SK-N-SH (cell line): ENCODE results near the gene CXCL10. TPM values are rescaled to one million over a fixed set of nuclear protein-coding genes. Genes with fewer than 3 reads are reported as not detected.

Source experiments
- CTCF ChIA-PET: fragments of 300-600, 350-600 bp; formaldehyde crosslinking; extraction: SDS; loops from one replicate; lab custom pipeline; 2021; lab: Yijun Ruan, JAX
- POLR2A ChIA-PET: fragments of 350-600 bp; sonication (Branson Sonifier 250); formaldehyde crosslinking; extraction: SDS; loops from one replicate; lab custom pipeline; 2020; ENCODE audit warnings: antibody characterized with exemption, inconsistent platforms; lab: Yijun Ruan, JAX
- DNase-seq: peaks from one replicate; pipeline ENCODE4 v3.0.0; 2012
- H2AFZ ChIP-seq: fragments of 200-600 bp; sonication (generic); 2 replicates; pipeline ENCODE4 v1.8.1; 2016; ENCODE audit warnings: antibody characterized with exemption, mild to moderate bottlenecking, low read depth
- H3F3A ChIP-seq: fragments of 200-600 bp; sonication (generic); replicated peaks from 2 replicates; pipeline ENCODE3; 2016; ENCODE audit warnings: antibody characterized with exemption, mild to moderate bottlenecking; ENCODE audit not compliant: insufficient read depth
- H3K27ac ChIP-seq, 2 experiments: fragments of 200-500 bp in 1 of 2; fragments of 200-600 bp in 1 of 2; sonication (Bioruptor generic) in 1 of 2; sonication (generic), shearing (Covaris generic) in 1 of 2; 2 replicates each; pipeline versions ENCODE4 v1.5.1 to v1.6.1; 2014 to 2016; ENCODE audit warnings: low read depth in 2 of 2, inconsistent platforms in 1 of 2, low read length in 1 of 2, mild to moderate bottlenecking in 1 of 2, mixed read lengths in 1 of 2
- H3K27me3 ChIP-seq: fragments of 200-600 bp; sonication (generic), shearing (Covaris generic); 2 replicates; pipeline ENCODE4 v1.6.1; 2016; ENCODE audit warnings: mixed run types; ENCODE audit not compliant: insufficient read depth
- H3K36me3 ChIP-seq, 2 experiments: fragments of 200-500 bp in 1 of 2; fragments of 200-600 bp in 1 of 2; sonication (Bioruptor generic) in 1 of 2; sonication (generic) in 1 of 2; replicated peaks in 1 of 2; 2 replicates each; pipeline versions ENCODE3 to v1.5.1; 2014 to 2016; ENCODE audit warnings: low read length in 1 of 2, mild to moderate bottlenecking in 1 of 2; ENCODE audit not compliant: insufficient read depth in 2 of 2, control insufficient read depth in 1 of 2
- H3K4me1 ChIP-seq, 2 experiments: fragments of 200-500 bp in 1 of 2; fragments of 200-600 bp in 1 of 2; sonication (Bioruptor generic) in 1 of 2; sonication (generic), shearing (Covaris generic) in 1 of 2; 2 replicates each; pipeline versions ENCODE4 v1.5.1 to v1.6.1; 2014 to 2016; ENCODE audit warnings: low read depth in 1 of 2, low read length in 1 of 2, mixed run types in 1 of 2; ENCODE audit not compliant: insufficient read depth in 2 of 2, control insufficient read depth in 1 of 2
- H3K4me2 ChIP-seq: fragments of 200-600 bp; sonication (generic), shearing (Covaris generic); 2 replicates; pipeline ENCODE4 v1.6.1; 2017; ENCODE audit warnings: mixed run types
- H3K4me3 ChIP-seq, 2 experiments: fragments of 200-500 bp in 1 of 2; fragments of 200-600 bp in 1 of 2; sonication (Bioruptor generic) in 1 of 2; sonication (generic), shearing (Covaris generic) in 1 of 2; 2 replicates each; pipeline versions ENCODE4 v1.5.1 to v1.8.1; 2014 to 2016; ENCODE audit warnings: low read depth in 2 of 2, inconsistent platforms in 1 of 2, low read length in 1 of 2, mild to moderate bottlenecking in 1 of 2, mixed read lengths in 1 of 2, moderate library complexity in 1 of 2
- H3K79me2 ChIP-seq: fragments of 200-600 bp; sonication (generic); 2 replicates; pipeline ENCODE4 v1.8.1; 2017; ENCODE audit warnings: mild to moderate bottlenecking; ENCODE audit not compliant: insufficient read depth
- H3K9ac ChIP-seq: fragments of 200-600 bp; sonication (generic); 2 replicates; pipeline ENCODE4 v1.6.1; 2017; ENCODE audit warnings: mixed run types
- H3K9me2 ChIP-seq: fragments of 200-600 bp; sonication (generic); 2 replicates; pipeline ENCODE4 v1.6.1; 2017; ENCODE audit warnings: mixed run types
- H3K9me3 ChIP-seq: fragments of 200-600 bp; sonication (generic); 2 replicates; pipeline ENCODE4 v1.6.1; 2017; ENCODE audit warnings: mixed run types, mild to moderate bottlenecking, moderate library complexity
- H4K20me1 ChIP-seq: fragments of 200-600 bp; sonication (generic); 2 replicates; pipeline ENCODE4 v1.6.1; 2017; ENCODE audit warnings: mild to moderate bottlenecking, mixed run types; ENCODE audit not compliant: insufficient read depth
- ELF1 ChIP-seq: IDR thresholded peaks from 2 replicates; pipeline ENCODE4 v1.4.0; 2012
- EZH2phosphoT487 ChIP-seq: fragments of 200-600 bp; sonication (generic); IDR thresholded peaks from 2 replicates; pipeline ENCODE4 v1.6.1; 2017; ENCODE audit warnings: low read depth, mixed run types, mild to moderate bottlenecking, antibody characterized with exemption, moderate library complexity, borderline replicate concordance
- FOSL2 ChIP-seq: IDR thresholded peaks from 2 replicates; pipeline ENCODE4 v1.4.0; 2012; ENCODE audit warnings: low read depth, mild to moderate bottlenecking, moderate library complexity, borderline replicate concordance
- FOXJ3 ChIP-seq: sonication (generic); formaldehyde crosslinking; IDR thresholded peaks from 2 replicates; pipeline ENCODE4 v1.5.1; 2020; ENCODE audit warnings: mild to moderate bottlenecking, missing genetic modification reagents
- GABPA ChIP-seq: IDR thresholded peaks from 2 replicates; pipeline ENCODE4 v1.4.0; 2012; ENCODE audit warnings: low read depth, mild to moderate bottlenecking
- GATA2 ChIP-seq: sonication (generic); formaldehyde crosslinking; IDR thresholded peaks from 2 replicates; pipeline ENCODE4 v1.5.0; 2020; ENCODE audit warnings: mild to moderate bottlenecking, missing genetic modification reagents
- MXI1 ChIP-seq: IDR thresholded peaks from 2 replicates; pipeline ENCODE4 v1.6.1; 2012; ENCODE audit warnings: mild to moderate bottlenecking, low read depth, low read length, improper control_type of control experiment
- POLR2AphosphoS5 ChIP-seq: IDR thresholded peaks from 2 replicates; pipeline ENCODE4 v1.6.1; 2012; ENCODE audit warnings: low read depth, low read length
- RCOR1 ChIP-seq: fragments of 150-350 bp; IDR thresholded peaks from 2 replicates; pipeline ENCODE4 v1.6.1; 2017; ENCODE audit warnings: antibody characterized with exemption, low read length
- TCF12 ChIP-seq: IDR thresholded peaks from 2 replicates; pipeline ENCODE4 v1.4.0; 2012
- TEAD4 ChIP-seq: IDR thresholded peaks from 2 replicates; pipeline ENCODE4 v1.4.0; 2012; ENCODE audit warnings: mild to moderate bottlenecking, borderline replicate concordance; ENCODE audit not compliant: insufficient read depth
- YY1 ChIP-seq: IDR thresholded peaks from 2 replicates; pipeline ENCODE4 v1.4.0; 2012; ENCODE audit warnings: low read depth, mild to moderate bottlenecking
- WGBS: methylation state at CpG from one replicate; pipeline ENCODE4 v1.1.6; 2017; ENCODE audit warnings: low lambda C conversion rate; 5-methylcytosine and 5-hydroxymethylcytosine counted together
- polyA plus RNA-seq, 3 experiments: library from polyadenylated mRNA; depleted of rRNA; stranded (reverse); fragments of >200 nt; gene quantifications; 2 replicates each; pipeline ENCODE4 v1.2.3, GENCODE V29; 2012
- TF ChIP-seq, protein P1 (sequence below): IDR thresholded peaks from 2 replicates; pipeline ENCODE4 v1.4.0; 2012; ENCODE audit warnings: low read depth
- TF ChIP-seq, protein P2 (sequence below): fragments of 150-350 bp; IDR thresholded peaks from 2 replicates; pipeline ENCODE4 v1.6.1; 2016; ENCODE audit warnings: mild to moderate bottlenecking, low read depth, low read length
- TF ChIP-seq, protein P3 (sequence below): fragments of 200-600 bp; sonication (generic); IDR thresholded peaks from 2 replicates; pipeline ENCODE4 v1.6.1; 2017; ENCODE audit warnings: antibody characterized with exemption, mild to moderate bottlenecking, moderate library complexity
- TF ChIP-seq, protein P4 (sequence below): IDR thresholded peaks from 2 replicates; pipeline ENCODE4 v1.6.1; 2012; ENCODE audit warnings: mild to moderate bottlenecking, low read depth, low read length, moderate library complexity
- TF ChIP-seq, protein P5 (sequence below): fragments of 150-350 bp; IDR thresholded peaks from 2 replicates; pipeline ENCODE4 v1.6.1; 2017; ENCODE audit warnings: antibody characterized with exemption, low read length, low read depth, borderline replicate concordance

The CXCL10 gene
- polyA plus RNA-seq, 1 of the 3 experiments (the other 2 are of a cell fraction), result not detected

DNA sequence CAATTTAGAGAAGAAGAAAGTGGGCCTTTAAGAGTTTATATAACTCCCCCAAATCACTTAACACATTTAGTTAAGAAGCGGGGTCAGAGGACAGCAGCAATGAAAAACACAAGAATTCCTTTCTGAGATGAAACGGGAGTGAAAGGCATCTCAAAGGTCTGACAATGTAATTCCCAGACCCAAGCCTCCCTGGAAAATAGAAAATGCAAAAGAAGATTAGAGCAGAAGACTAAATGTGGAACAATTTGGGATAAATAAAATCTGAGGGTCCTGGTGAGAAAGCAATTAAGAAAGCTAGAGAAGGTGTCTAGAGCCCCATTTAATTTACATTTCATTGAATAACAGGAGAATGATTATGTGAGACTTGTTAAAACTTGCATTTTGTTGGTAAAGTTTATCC, 32.1 kb upstream of the CXCL10 start:
- Histone ChIP-seq H3K27me3 (peaks cover 8% of the 10 kb centered on the region; the same call in 1 of the 2 replicates), H3F3A (no peaks in the 10 kb centered on the region), H3K79me2 (no peaks in the 10 kb centered on the region), H3K9me3 (no peaks in the 10 kb centered on the region), H3K36me3 (no peaks in the 10 kb centered on the region), H2AFZ (no peak overlapping the region), H3K4me2 (no peak overlapping the region), H3K4me3 (no peak overlapping the region), H3K9me2 (no peaks in the 10 kb centered on the region), H3K4me1 (no peaks in the 10 kb centered on the region), H3K27ac (no peak overlapping the region), H3K9ac (no peak overlapping the region), H4K20me1 (no peaks in the 10 kb centered on the region)
- ChIA-PET CTCF (interaction anchor here (0.8 to 1.2 kb wide), 3 partner anchors 12 to 64 kb away, joined by 3 to 4 read pairs (median 3); partner anchors contain the start of gene SDAD1), POLR2A (no interaction called here)
- TF ChIP-seq ELF1 (no peak), GABPA (no peak), FOXJ3 (CRISPR knock-in tag) (no peak), TCF12 (no peak), YY1 (no peak)
- TF ChIP-seq, protein P1, sequence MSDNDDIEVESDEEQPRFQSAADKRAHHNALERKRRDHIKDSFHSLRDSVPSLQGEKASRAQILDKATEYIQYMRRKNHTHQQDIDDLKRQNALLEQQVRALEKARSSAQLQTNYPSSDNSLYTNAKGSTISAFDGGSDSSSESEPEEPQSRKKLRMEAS, result no peak
- TF ChIP-seq, protein P2, sequence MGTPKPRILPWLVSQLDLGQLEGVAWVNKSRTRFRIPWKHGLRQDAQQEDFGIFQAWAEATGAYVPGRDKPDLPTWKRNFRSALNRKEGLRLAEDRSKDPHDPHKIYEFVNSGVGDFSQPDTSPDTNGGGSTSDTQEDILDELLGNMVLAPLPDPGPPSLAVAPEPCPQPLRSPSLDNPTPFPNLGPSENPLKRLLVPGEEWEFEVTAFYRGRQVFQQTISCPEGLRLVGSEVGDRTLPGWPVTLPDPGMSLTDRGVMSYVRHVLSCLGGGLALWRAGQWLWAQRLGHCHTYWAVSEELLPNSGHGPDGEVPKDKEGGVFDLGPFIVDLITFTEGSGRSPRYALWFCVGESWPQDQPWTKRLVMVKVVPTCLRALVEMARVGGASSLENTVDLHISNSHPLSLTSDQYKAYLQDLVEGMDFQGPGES, result no peak
- DNase-seq, result no peak
- WGBS, result 85% methylated on average over 2 of the region's 2 CpGs

DNA sequence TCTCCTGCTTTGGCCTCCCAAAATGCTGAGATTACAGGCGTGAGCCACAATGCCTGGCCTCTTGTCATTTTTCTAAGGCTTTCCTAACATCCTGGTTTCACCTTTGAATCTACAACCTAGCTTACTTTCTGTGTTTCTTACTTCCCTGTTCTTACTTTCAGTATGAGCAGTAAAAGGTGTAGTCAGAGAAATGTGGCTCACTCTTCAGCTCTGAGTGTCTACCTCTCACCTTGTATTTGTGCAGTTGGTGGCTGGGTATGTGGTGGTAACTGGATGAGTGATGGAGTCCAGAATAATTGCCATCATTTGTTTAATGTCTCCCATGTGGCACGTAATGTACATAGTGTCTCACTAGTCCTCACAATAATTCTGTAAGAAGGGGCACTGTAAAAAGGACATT, 31.7 kb upstream of the CXCL10 start:
- H3K9ac ChIP-seq, result no peak overlapping the region
- H4K20me1 ChIP-seq, result no peaks in the 10 kb centered on the region
- TF ChIP-seq FOXJ3 (CRISPR knock-in tag) (no peak), EZH2phosphoT487 (no peak), GABPA (no peak), GATA2 (no peak), TEAD4 (no peak), TCF12 (no peak), MXI1 (no peak), POLR2AphosphoS5 (no peak), RCOR1 (no peak), FOSL2 (no peak)
- TF ChIP-seq, protein P3, sequence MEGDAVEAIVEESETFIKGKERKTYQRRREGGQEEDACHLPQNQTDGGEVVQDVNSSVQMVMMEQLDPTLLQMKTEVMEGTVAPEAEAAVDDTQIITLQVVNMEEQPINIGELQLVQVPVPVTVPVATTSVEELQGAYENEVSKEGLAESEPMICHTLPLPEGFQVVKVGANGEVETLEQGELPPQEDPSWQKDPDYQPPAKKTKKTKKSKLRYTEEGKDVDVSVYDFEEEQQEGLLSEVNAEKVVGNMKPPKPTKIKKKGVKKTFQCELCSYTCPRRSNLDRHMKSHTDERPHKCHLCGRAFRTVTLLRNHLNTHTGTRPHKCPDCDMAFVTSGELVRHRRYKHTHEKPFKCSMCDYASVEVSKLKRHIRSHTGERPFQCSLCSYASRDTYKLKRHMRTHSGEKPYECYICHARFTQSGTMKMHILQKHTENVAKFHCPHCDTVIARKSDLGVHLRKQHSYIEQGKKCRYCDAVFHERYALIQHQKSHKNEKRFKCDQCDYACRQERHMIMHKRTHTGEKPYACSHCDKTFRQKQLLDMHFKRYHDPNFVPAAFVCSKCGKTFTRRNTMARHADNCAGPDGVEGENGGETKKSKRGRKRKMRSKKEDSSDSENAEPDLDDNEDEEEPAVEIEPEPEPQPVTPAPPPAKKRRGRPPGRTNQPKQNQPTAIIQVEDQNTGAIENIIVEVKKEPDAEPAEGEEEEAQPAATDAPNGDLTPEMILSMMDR, result no peak
- TF ChIP-seq, protein P2, result no peak
- TF ChIP-seq, protein P4, sequence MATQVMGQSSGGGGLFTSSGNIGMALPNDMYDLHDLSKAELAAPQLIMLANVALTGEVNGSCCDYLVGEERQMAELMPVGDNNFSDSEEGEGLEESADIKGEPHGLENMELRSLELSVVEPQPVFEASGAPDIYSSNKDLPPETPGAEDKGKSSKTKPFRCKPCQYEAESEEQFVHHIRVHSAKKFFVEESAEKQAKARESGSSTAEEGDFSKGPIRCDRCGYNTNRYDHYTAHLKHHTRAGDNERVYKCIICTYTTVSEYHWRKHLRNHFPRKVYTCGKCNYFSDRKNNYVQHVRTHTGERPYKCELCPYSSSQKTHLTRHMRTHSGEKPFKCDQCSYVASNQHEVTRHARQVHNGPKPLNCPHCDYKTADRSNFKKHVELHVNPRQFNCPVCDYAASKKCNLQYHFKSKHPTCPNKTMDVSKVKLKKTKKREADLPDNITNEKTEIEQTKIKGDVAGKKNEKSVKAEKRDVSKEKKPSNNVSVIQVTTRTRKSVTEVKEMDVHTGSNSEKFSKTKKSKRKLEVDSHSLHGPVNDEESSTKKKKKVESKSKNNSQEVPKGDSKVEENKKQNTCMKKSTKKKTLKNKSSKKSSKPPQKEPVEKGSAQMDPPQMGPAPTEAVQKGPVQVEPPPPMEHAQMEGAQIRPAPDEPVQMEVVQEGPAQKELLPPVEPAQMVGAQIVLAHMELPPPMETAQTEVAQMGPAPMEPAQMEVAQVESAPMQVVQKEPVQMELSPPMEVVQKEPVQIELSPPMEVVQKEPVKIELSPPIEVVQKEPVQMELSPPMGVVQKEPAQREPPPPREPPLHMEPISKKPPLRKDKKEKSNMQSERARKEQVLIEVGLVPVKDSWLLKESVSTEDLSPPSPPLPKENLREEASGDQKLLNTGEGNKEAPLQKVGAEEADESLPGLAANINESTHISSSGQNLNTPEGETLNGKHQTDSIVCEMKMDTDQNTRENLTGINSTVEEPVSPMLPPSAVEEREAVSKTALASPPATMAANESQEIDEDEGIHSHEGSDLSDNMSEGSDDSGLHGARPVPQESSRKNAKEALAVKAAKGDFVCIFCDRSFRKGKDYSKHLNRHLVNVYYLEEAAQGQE, result no peak
- TF ChIP-seq, protein P5, sequence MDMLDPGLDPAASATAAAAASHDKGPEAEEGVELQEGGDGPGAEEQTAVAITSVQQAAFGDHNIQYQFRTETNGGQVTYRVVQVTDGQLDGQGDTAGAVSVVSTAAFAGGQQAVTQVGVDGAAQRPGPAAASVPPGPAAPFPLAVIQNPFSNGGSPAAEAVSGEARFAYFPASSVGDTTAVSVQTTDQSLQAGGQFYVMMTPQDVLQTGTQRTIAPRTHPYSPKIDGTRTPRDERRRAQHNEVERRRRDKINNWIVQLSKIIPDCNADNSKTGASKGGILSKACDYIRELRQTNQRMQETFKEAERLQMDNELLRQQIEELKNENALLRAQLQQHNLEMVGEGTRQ, result no peak

More for the DNA sequence above, 31.7 kb upstream of the CXCL10 start:
- Histone ChIP-seq H2AFZ (no peak overlapping the region), H3F3A (no peaks in the 10 kb centered on the region), H3K27ac (no peak overlapping the region), H3K27me3 (peaks cover 8% of the 10 kb centered on the region; the same call in 1 of the 2 replicates), H3K36me3 (no peaks in the 10 kb centered on the region), H3K79me2 (no peaks in the 10 kb centered on the region), H3K4me3 (no peak overlapping the region), H3K9me2 (no peaks in the 10 kb centered on the region), H3K4me1 (no peaks in the 10 kb centered on the region), H3K4me2 (no peak overlapping the region), H3K9me3 (no peaks in the 10 kb centered on the region)
- WGBS, result 45% methylated on average over 2 of the region's 2 CpGs
- POLR2A ChIA-PET, result no interaction called here
- CTCF ChIA-PET, result interaction anchor here (1.0 to 2.1 kb wide), 2 partner anchors 59 to 64 kb away, joined by 3 to 11 read pairs; partner anchors contain the start of gene SDAD1
- DNase-seq, result no peak
